Neural cell (in vitro differentiated cells): ENCODE results near the gene DMRT1.

Experiments
- CTCF ChIP-seq: fragments of 450-650 bp; IDR thresholded peaks from 2 replicates; pipeline ENCODE4 v1.5.1; 2014; ENCODE audit warnings: antibody characterized with exemption, mild to moderate bottlenecking, moderate library complexity; ENCODE audit not compliant: poor library complexity, severe bottlenecking
- EZH2 ChIP-seq: fragments of 200-600, 300-800 bp; shearing (Covaris generic), sonication (generic); IDR thresholded peaks from 2 replicates; pipeline ENCODE4 v1.6.1; 2014; ENCODE audit warnings: antibody characterized with exemption, low read length, borderline replicate concordance, mild to moderate bottlenecking; ENCODE audit not compliant: insufficient read depth, poor library complexity, severe bottlenecking
- POLR2AphosphoS5 ChIP-seq: IDR thresholded peaks from 2 replicates; pipeline ENCODE4 v1.6.1; 2012
- RAD21 ChIP-seq: fragments of 450-650 bp; conservative IDR thresholded peaks from 2 replicates; pipeline ENCODE4 v1.6.1; 2014; ENCODE audit warnings: antibody characterized with exemption, mild to moderate bottlenecking, moderate library complexity

- TF ChIP-seq CTCF = no peak
- TF ChIP-seq POLR2AphosphoS5 = no peak
- TF ChIP-seq EZH2 = no peak
- no peak for TF ChIP-seq RAD21
Measured at GRCh38 chr9:952546-952945, 111.0 kb downstream of the DMRT1 start.
